Measurements from ENCODE around the gene ARID3C.
A peak's percentile ranks its signal among the peaks of the same experiment; 100 is the strongest.

Gene ARID3C

DNA sequence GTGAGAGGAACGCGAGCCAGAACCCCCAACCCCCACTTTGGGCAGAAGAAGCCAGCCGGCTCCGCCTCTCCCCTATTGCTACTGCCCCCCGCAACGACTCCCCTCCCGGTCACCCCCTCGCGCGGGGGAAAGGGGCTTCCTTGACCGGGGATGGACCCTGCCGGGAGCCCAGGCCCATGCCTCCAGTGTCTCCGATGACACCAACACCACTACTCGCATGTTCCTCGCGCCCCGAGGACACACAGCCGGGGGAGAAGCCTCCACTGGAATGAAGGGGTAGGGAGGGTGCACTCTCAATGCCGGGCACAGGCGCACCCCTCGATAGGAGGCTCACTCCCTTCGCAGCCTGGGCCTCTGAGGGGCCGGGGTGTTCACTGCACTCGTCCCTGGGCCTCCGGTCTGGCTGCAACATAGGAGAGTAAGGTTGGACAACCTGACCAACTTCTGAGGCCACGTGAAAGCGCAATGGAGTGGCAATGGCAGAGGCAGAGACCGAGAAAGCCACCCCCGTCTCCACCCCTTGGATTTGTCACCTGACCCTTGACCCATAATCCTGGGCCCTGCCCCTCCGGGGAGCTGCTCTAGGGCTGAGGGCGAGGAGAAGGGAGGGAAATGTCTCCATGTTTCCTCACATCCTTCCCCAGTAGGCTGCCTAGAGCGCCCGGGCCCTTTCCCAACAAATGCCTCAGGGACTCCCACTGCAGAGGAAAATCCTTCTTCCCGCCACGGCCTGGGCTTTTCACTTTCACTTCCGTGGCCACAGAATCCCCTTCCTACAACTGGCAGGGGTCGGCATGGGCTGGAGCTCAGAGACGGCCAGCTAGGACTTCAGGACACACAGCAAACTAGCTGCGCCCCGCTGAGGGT is 38.3 kb downstream of the ARID3C start:
- no peaks in the 10 kb centered on the region for H3K9me3 ChIP-seq (ENCODE audit: insufficient read depth, low read depth, low read length)
- H3K9ac ChIP-seq (ENCODE audit: low read depth, low read length): peak overlapping the region; percentile 21; the same call in 1 of the 2 replicates
- H3K27me3 ChIP-seq (ENCODE audit: insufficient read depth, low read length): peaks cover 96% of the 10 kb centered on the region
- H3K27ac ChIP-seq (ENCODE audit: low read depth, low read length): no peak overlapping the region
- H3K4me3 ChIP-seq (ENCODE audit: low read length): peak overlapping the region; percentile 56
- 3% methylated on average over 39 of the region's 40 CpGs for WGBS
- peaks cover 30% of the 10 kb centered on the region for H3K4me1 ChIP-seq (ENCODE audit: insufficient read depth, low read length)
- H3K36me3 ChIP-seq (ENCODE audit: insufficient read depth, low read length): no peaks in the 10 kb centered on the region

DNA sequence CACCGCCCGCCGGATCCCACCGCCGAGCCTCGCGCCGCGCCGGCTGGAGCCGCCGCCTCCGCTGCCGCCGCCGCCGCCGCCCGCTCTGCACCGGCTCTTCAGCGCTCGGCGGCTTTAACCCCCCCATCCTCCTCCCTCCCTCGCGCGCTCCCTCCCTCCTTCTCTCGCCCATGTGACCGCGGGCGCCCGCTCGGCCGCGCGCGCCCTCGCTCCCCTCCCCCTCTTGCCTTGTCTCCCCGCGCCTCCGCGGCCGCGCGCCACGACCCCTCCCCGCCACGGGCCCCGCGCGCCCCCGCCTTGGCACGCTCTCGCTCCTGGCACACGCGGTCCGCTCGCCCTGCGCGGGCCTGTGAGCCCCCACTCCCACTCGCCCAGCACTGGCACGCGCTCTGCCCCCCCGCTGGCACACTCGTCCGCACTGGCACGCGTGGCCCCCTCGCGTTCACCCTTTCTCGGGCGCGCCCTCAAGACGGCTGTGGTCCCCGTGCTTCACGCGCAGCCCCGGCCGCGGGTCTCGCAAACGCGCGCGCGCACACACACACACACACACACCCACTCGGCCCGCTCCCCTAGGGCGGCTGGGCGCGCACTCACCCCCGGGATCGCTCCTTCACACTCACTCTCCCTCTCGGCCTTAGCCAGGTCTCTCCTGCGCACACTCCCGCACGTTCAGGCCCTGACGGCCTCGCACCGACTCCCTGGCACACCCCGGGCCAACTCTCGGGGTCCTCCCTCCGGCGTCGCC is 39.1 kb downstream of the ARID3C start, which contains the start of gene CNTFR:
Gene CNTFR, minus strand, starts transcription at position 89 of the 745 bp plus-strand sequence. CDS start 20,743 bp downstream, outside the sequence.
- Histone ChIP-seq H3K4me1 (ENCODE audit: insufficient read depth, low read length) (peaks cover 37% of the 10 kb centered on the region), H3K4me3 (ENCODE audit: low read length) (peak within 1 kb of the TSS; percentile 56), H3K9me3 (ENCODE audit: insufficient read depth, low read depth, low read length) (no peaks in the 10 kb centered on the region), H3K9ac (ENCODE audit: low read depth, low read length) (peak within 1 kb of the TSS; percentile 21; the same call in 1 of the 2 replicates), H3K27ac (ENCODE audit: low read depth, low read length) (no peak within 1 kb of the TSS), H3K27me3 (ENCODE audit: insufficient read depth, low read length) (peaks cover 100% of the 10 kb centered on the region), H3K36me3 (ENCODE audit: insufficient read depth, low read length) (no peaks in the 10 kb centered on the region)
- WGBS: under 1% methylated on average over 104 of the region's 104 CpGs

DNA sequence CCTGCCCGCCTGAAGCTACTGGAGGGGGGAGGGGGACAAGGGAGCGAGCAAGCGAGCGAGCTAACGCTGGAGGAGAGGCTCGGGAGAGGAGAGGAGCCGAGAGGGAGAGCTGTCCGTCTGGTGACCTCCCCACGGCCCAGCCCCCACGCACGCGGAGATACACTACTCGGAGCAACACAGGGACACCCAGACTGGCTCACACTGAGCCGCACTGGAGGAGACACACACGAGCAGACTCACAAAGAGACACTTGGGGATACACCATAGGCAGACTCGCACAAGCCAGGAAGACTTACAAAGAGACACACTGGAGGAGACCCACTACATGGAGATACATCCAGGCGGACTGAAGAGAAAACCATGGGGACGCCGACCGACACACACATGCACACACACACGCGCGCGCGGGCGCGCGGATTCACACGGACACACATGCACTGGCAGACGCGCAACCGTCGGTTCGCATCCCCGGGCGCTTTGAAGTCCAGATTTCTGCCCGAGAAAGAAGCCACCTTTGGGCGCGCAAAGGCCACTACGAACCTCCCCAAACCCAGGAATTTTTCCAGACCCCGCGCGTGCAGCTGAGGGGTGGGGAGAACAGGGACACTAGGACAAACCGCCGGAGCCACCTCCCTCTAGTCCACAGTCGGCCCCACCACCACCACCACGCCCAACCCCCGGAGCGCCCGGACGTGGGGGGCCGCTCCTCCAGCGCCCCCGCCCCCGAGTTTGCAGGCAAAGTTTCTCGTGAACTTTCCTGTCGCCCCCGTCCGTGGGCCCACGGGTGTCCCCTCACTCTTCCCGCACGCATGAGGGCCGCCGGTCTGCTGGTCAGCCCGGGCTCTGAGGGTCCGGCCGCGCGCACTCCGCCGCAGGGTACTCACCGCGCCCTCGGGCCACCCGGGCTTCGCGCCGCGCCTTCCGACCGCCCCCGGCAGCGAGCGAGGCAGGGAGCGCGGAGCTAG is 39.9 kb downstream of the ARID3C start:
- no peaks in the 10 kb centered on the region for H3K9me3 ChIP-seq (ENCODE audit: insufficient read depth, low read depth, low read length)
- H3K9ac ChIP-seq (ENCODE audit: low read depth, low read length): no peak overlapping the region
- H3K27me3 ChIP-seq (ENCODE audit: insufficient read depth, low read length): peaks cover 100% of the 10 kb centered on the region
- no peak overlapping the region for H3K27ac ChIP-seq (ENCODE audit: low read depth, low read length)
- H3K4me1 ChIP-seq (ENCODE audit: insufficient read depth, low read length): peaks cover 37% of the 10 kb centered on the region
- peak overlapping the region; percentile 56 for H3K4me3 ChIP-seq (ENCODE audit: low read length)
- WGBS: 1% methylated on average over 86 of the region's 86 CpGs
- no peaks in the 10 kb centered on the region for H3K36me3 ChIP-seq (ENCODE audit: insufficient read depth, low read length)

DNA sequence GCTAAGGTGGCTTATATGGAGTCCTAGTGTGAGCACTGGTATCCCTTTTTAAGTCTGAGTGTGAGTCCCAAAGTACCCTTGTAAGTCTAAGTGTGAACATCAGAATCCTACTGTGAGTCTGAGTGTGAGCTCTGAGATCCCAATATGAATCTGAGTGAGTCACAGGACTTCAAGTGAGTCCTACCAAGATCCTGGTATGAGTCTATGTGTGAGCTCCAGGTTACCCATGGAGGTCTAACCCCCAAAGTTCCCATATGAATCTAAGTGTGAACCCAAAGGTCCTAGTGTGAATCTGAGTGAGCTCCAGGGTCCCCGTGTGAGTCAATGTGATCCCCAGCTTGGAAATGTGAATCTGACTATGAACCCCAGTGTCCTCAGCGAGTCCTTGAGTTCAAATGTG is 41.6 kb downstream of the ARID3C start:
- Histone ChIP-seq H3K9ac (ENCODE audit: low read depth, low read length) (no peak overlapping the region), H3K27ac (ENCODE audit: low read depth, low read length) (no peak overlapping the region), H3K4me3 (ENCODE audit: low read length) (no peak overlapping the region), H3K4me1 (ENCODE audit: insufficient read depth, low read length) (peaks cover 32% of the 10 kb centered on the region), H3K27me3 (ENCODE audit: insufficient read depth, low read length) (peaks cover 100% of the 10 kb centered on the region), H3K36me3 (ENCODE audit: insufficient read depth, low read length) (no peaks in the 10 kb centered on the region), H3K9me3 (ENCODE audit: insufficient read depth, low read depth, low read length) (no peaks in the 10 kb centered on the region)
- 85% methylated on average over 2 of the region's 2 CpGs for WGBS

DNA sequence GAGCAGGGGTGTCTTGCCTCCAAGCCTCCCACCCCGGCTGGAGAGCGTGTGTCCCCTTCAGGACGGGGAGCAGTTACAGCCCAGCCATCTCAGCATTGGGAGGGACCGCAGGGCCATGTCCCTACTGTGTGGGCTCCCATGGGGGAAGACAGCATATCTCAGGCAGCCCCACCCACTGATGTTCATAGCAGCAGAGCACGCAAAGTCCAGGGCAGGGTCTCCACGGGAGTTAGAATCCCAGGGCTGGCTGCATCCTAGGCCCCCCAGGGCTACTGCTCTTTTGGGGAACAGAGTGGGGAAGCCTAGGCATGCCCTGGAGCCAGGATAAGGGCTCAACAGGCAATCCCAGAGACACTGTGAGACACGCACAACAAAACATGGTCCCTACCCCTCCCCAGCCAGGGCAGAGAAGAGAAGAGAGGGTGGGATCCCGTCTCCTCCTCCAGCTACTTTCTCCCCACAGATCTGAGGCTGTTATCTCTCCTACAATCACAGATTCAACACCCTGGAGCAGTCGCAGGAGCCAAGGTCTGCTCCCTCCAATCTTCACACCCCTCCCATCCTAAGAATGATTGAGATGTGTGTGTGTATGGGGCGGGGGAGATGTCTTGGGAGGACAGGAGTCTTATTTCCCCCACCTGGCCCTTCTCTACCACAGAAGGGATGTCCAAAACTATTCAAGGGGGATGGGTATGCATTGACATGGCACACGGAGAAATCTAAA is 42.8 kb downstream of the ARID3C start:
- Histone ChIP-seq H3K4me3 (ENCODE audit: low read length) (no peak overlapping the region), H3K9me3 (ENCODE audit: insufficient read depth, low read depth, low read length) (no peaks in the 10 kb centered on the region), H3K9ac (ENCODE audit: low read depth, low read length) (no peak overlapping the region), H3K36me3 (ENCODE audit: insufficient read depth, low read length) (no peaks in the 10 kb centered on the region), H3K27me3 (ENCODE audit: insufficient read depth, low read length) (peaks cover 99% of the 10 kb centered on the region), H3K27ac (ENCODE audit: low read depth, low read length) (no peak overlapping the region), H3K4me1 (ENCODE audit: insufficient read depth, low read length) (peaks cover 32% of the 10 kb centered on the region)
- WGBS: 13% methylated on average over 7 of the region's 11 CpGs

DNA sequence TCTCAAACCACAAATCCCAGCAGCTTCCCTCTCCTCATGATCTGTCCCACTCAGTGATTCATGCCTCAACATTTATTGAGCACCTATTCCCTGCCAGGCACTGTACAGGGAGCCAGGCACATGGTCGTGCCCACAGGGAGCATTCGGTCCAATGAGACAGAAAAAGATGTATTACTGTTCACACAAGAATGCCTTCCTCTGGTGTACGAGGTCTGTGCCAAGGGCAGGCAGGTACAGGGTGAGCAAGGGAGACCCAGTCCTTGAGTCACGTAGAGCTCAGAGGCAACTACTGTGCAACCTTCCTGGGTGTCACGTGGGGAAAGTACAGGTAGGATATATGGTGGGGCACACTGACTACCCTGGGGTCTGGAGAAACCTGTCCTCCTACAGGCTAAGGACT is 43.9 kb downstream of the ARID3C start:
- WGBS: 85% methylated on average over 5 of the region's 5 CpGs
- no peaks in the 10 kb centered on the region for H3K9me3 ChIP-seq (ENCODE audit: insufficient read depth, low read depth, low read length)
- peaks cover 99% of the 10 kb centered on the region for H3K27me3 ChIP-seq (ENCODE audit: insufficient read depth, low read length)
- H3K36me3 ChIP-seq (ENCODE audit: insufficient read depth, low read length): no peaks in the 10 kb centered on the region
- no peak overlapping the region for H3K9ac ChIP-seq (ENCODE audit: low read depth, low read length)
- no peak overlapping the region for H3K4me3 ChIP-seq (ENCODE audit: low read length)
- peaks cover 36% of the 10 kb centered on the region for H3K4me1 ChIP-seq (ENCODE audit: insufficient read depth, low read length)
- H3K27ac ChIP-seq (ENCODE audit: low read depth, low read length): no peak overlapping the region

DNA sequence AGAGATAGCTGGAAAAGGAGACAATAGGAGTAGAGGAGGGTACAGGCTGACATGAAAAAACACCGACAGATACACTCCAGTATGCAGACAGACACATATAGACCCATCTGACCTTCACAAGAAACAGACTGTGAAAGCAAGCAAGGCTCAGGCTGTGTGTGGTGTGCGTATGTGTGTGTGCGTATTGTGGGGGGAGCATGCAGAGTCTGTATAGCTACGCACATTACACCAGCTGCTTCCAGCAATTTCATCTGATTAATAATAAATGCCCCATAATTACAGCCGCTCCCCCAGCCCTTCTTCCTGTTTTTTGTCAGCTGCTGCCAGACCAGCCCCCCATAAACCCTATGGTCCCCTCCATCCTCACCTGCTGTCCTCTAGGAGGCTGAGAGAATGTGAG is 46.1 kb downstream of the ARID3C start:
- Histone ChIP-seq H3K4me1 (ENCODE audit: insufficient read depth, low read length) (peaks cover 49% of the 10 kb centered on the region), H3K27ac (ENCODE audit: low read depth, low read length) (no peak overlapping the region), H3K9me3 (ENCODE audit: insufficient read depth, low read depth, low read length) (no peaks in the 10 kb centered on the region), H3K27me3 (ENCODE audit: insufficient read depth, low read length) (peaks cover 99% of the 10 kb centered on the region), H3K36me3 (ENCODE audit: insufficient read depth, low read length) (no peaks in the 10 kb centered on the region), H3K4me3 (ENCODE audit: low read length) (no peak overlapping the region), H3K9ac (ENCODE audit: low read depth, low read length) (no peak overlapping the region)
- 91% methylated on average over 5 of the region's 5 CpGs for WGBS

DNA sequence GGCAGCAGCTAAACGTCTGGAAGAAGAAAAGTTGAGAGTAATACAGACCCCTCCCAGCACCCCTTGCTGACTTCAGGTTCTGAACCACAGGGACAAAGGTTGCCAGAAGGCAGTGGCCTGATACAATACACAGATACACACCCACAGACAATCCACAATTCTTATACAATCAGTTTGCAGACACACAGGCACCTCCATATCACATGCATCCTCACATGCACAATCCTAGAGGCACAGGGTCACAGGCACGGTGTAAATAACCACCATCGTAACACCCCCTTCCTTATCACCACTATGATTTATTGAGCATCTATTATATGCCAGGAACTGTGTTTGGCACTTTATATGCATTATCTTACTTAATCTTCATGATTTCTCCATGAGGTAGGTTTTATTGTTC is 47.5 kb downstream of the ARID3C start:
- peaks cover 98% of the 10 kb centered on the region for H3K27me3 ChIP-seq (ENCODE audit: insufficient read depth, low read length)
- H3K4me3 ChIP-seq (ENCODE audit: low read length): no peak overlapping the region
- H3K9ac ChIP-seq (ENCODE audit: low read depth, low read length): no peak overlapping the region
- 80% methylated on average over 3 of the region's 3 CpGs for WGBS
- no peaks in the 10 kb centered on the region for H3K36me3 ChIP-seq (ENCODE audit: insufficient read depth, low read length)
- no peaks in the 10 kb centered on the region for H3K9me3 ChIP-seq (ENCODE audit: insufficient read depth, low read depth, low read length)
- H3K4me1 ChIP-seq (ENCODE audit: insufficient read depth, low read length): peaks cover 56% of the 10 kb centered on the region
- H3K27ac ChIP-seq (ENCODE audit: low read depth, low read length): no peak overlapping the region

DNA sequence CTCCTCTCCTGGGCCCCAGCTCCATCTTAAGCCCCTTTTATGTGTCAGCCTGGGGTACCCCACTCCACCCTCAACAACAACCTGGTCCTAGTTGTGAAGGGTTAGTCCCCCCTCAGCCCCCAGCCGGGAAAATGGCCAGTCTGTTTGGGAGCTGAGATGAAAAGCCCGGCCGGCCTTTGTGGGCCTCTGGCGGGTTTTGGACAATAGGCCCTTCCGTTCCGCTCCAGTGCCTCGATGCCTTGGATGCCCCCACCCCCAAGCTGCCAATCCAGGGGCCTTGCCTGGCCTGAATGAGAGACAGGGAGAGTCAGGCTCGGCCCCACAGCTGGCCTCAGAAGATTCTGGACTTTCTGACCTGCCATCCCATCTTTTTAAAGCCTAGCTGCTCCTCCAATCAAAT is 48.5 kb downstream of the ARID3C start:
- no peak overlapping the region for H3K4me3 ChIP-seq (ENCODE audit: low read length)
- no peaks in the 10 kb centered on the region for H3K9me3 ChIP-seq (ENCODE audit: insufficient read depth, low read depth, low read length)
- 48% methylated on average over 8 of the region's 8 CpGs for WGBS
- peak overlapping the region; percentile 34; the same call in 1 of the 2 replicates for H3K9ac ChIP-seq (ENCODE audit: low read depth, low read length)
- peaks cover 96% of the 10 kb centered on the region for H3K27me3 ChIP-seq (ENCODE audit: insufficient read depth, low read length)
- no peak overlapping the region for H3K27ac ChIP-seq (ENCODE audit: low read depth, low read length)
- H3K4me1 ChIP-seq (ENCODE audit: insufficient read depth, low read length): peaks cover 48% of the 10 kb centered on the region
- no peaks in the 10 kb centered on the region for H3K36me3 ChIP-seq (ENCODE audit: insufficient read depth, low read length)

DNA sequence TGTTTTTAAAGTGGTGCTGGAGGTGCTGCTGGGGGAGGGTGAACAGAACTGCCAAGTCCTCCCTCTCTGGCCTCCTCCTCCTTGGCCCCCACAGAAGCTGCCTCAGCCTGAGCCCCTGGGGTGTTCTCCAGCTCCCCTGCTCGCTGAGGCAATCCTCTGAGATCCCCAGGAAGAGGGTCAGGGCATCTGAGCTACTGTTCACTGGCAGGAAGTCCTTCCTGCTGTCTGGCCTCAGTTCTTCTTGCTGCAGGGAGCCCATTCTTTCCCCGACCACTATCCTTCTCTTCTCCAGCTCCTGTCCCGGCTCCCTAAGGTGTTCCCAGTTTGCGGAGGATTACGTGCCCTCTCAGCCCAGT is 49.1 kb downstream of the ARID3C start:
- H3K27ac ChIP-seq (ENCODE audit: low read depth, low read length): no peak overlapping the region
- H3K9ac ChIP-seq (ENCODE audit: low read depth, low read length): peak overlapping the region; percentile 34; the same call in 1 of the 2 replicates
- H3K4me1 ChIP-seq (ENCODE audit: insufficient read depth, low read length): peaks cover 43% of the 10 kb centered on the region
- H3K27me3 ChIP-seq (ENCODE audit: insufficient read depth, low read length): peaks cover 96% of the 10 kb centered on the region
- whole genome bisulfite sequencing: 59% methylated on average over 5 of the region's 5 CpGs
- H3K4me3 ChIP-seq (ENCODE audit: low read length): no peak overlapping the region
- no peaks in the 10 kb centered on the region for H3K36me3 ChIP-seq (ENCODE audit: insufficient read depth, low read length)
- no peaks in the 10 kb centered on the region for H3K9me3 ChIP-seq (ENCODE audit: insufficient read depth, low read depth, low read length)

All from HUES64 (cell line).